Measurements from ENCODE around the gene MAPK12.

DNA sequence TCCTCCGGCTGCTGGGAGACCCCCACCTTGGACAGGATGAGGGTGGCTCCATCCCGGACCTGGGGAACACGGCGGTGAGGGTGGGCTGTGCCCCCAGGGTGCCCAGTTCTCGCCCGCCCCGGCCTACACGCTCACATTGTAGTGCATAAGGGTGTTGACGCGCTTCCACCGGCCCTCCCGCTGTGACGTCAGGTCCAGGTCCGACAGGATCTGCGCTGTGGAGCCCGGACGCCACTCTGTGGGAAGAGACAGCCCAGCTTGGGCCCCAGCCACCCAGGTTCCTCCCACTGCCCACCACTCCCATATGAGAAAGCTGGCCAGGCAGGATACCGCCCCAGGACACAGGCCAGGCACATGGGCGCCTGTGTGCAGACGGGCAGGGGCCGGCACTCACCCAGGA lies 17.0 kb upstream of the MAPK12 start:
- TF ChIP-seq, protein P1, sequence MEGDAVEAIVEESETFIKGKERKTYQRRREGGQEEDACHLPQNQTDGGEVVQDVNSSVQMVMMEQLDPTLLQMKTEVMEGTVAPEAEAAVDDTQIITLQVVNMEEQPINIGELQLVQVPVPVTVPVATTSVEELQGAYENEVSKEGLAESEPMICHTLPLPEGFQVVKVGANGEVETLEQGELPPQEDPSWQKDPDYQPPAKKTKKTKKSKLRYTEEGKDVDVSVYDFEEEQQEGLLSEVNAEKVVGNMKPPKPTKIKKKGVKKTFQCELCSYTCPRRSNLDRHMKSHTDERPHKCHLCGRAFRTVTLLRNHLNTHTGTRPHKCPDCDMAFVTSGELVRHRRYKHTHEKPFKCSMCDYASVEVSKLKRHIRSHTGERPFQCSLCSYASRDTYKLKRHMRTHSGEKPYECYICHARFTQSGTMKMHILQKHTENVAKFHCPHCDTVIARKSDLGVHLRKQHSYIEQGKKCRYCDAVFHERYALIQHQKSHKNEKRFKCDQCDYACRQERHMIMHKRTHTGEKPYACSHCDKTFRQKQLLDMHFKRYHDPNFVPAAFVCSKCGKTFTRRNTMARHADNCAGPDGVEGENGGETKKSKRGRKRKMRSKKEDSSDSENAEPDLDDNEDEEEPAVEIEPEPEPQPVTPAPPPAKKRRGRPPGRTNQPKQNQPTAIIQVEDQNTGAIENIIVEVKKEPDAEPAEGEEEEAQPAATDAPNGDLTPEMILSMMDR (conservative IDR thresholded peaks at IDR 0.05; ENCODE audit: low read length): no peak
- TF ChIP-seq EZH2phosphoT487 (IDR thresholded peaks at IDR 0.05; ENCODE audit: borderline replicate concordance): no peak
